ENCODE data around the gene KDM6A.
"Not testable (repeated sequence)": the region's sequence is repeated elsewhere in the genome, so short reads cannot be mapped to it uniquely, and the experiment has no call there.

Gene KDM6A

DNA sequence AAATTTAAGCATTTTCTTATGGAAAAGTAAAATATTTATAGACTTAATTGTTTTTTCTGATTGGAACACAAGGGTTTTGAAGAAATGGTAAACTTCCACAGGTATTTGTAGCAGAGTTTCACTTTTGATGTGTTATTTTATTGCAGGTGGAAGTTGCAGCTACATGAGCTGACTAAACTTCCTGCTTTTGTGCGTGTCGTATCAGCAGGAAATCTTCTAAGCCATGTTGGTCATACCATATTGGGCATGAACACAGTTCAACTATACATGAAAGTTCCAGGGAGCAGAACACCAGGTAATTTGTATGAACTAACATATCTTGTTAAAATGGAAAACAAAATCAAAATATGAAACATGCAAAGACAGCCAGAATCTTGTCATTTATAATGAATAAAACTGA lies 210.3 kb downstream of the KDM6A start:
- no peak for DNase-seq (ENCODE audit: low read depth)

DNA sequence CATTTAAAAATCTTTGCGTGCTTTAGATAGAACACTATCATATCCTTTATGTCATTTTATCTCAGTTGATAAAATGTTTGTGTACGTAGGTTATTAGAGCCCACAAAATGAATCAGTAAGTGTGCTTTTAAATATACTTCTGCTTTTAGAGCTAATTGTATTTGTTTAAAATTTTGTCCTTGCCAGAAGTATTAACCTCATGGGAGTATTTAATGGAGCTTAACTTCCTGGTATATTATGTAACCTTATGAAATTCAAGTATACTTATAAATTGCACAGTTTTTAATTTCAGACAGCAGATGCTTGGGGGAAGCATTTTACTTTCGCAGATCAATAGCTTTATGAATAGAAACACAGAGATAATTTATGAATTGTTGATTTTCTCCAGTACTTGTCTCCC lies 237.5 kb downstream of the KDM6A start:
- no peak for DNase-seq (ENCODE audit: low read depth)

DNA sequence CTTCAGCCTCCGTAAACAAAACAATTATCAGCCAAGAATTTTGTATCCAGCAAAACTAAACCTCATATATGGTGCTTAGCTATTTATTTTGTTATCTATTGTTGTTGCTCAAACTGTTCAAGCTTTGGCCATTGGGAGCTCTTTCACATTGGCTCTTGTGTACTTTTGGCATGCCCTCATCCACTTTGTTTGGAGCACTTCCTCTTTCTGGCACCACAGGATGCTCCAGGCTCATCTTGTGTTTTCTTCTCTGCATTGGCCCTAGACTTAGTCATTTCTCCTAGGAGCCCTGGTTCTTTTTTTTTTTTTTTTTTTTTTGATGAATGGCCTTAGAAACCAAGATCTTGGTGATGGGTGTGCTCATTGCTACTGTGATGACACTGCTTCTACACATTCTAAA lies 253.2 kb downstream of the KDM6A start:
- no peak for DNase-seq (ENCODE audit: low read depth)

DNA sequence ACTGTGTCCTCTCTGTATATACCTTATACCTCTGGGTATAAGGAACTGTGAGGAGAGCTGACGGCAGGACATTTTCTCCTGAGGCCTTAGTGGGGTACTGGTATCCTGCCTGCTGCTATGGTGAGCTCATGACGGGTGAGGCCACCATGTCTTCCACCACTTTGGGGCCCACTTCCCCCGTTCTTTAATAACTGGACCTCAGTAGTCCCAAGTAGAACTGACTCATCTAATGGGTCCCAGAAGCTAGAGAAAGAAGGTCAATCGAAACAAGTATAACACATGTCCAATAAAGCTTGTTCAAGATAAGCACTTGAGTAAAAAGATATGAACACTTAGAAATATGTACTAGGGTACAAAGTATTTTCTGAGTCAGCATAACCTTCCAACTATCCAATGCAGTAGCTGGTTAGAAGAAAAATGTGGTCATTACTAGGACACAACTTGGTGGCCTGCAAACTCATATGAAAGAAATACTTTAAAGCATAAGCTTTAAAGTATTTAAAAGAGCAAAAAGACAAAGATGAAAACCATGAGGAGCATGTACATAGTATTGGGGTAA lies 256.0 kb downstream of the KDM6A start:
- no peak for DNase-seq (ENCODE audit: low read depth)

DNA sequence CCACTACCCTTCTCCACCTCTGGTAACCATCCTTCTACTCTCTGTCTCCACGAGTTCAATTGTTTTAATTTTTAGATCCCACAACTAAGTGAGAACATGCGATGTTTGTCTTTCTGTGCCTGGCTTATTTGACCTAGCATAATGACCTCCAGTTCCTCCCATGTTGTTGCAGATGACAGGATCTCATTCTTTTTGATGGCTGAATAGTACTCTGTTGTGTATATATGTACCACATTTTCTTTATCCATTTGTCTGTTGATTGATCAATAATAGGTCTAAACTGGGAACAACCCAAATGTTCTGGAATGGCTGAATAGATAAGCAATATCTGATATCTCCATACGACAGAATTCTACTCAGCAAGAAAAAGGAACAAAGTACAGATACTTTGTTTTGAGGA lies 260.5 kb downstream of the KDM6A start:
- DNase-seq (ENCODE audit: low read depth) = no peak

DNA sequence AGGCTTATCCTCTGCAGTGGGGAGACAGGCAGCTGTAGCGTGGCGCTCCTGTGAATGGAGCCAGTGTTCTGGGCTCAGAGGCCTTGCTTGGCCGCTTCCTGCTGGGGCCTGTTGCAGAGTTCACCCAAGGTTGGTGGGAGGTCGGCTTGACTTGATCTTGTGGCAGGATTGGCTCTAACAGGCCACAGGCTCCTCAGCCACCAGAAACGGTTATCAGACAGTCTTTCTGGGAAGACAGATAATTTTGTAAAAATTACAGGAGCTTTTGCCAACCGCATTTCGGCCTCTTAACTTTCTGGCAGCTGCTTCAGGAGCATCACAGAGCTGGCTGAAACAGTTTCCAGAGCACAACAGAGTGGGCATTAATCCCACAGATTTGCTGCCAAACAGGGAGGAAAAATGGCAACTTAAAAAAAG lies 261.3 kb downstream of the KDM6A start:
- DNase-seq (ENCODE audit: low read depth) = no peak

DNA sequence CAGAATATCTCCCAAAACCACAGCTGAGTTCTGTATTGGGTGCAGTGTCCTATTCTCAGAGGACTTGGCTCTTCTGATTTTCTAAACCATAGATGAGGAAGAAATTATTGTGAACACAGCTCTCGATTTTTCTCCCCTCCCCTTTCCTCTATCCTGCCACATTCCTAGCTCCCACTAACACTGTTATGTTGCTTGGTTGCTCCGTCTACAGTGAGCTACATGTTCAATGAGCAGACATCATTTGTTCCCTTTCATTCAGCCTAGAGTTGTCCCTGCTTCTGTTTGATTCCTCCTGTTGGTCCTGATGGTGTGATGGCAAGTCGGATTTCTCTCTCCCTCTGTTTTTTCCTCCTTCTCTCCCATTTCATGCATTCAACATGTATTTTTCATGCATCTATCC lies 261.8 kb downstream of the KDM6A start:
- DNase-seq (ENCODE audit: low read depth) = no peak

DNA sequence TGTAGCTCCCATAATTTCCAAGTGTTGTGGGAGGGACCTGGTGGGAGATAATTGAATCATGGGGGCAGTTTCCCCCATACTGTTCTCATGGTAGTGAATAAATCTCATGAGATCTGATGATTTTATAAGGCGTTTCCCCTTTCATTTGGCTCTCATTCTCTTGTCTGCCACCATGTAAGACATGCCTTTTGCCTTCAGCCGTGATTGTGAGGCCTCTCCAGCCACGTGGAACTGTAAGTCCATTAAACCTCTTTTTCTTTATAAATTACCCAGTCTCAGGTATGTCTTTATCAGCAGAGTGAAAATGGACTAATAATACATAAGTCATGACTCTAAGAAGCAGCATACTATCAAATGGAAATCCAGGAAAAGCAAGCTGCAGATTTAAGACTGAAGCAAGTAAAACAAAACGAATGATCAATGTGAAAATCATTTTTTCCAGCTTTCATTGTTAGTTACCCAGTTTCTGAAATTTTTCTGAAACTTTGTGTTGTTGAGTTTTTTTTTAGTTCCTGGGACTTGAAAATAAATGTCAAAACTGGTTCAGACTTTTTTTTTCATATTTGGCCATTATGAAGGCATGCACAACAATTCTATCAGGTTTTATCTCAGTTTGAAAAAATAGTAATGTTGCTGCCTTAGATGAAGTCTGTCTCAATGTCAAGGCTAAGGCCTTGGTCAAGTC lies 262.5 kb downstream of the KDM6A start:
- DNase-seq (ENCODE audit: low read depth) = not testable (repeated sequence)

DNA sequence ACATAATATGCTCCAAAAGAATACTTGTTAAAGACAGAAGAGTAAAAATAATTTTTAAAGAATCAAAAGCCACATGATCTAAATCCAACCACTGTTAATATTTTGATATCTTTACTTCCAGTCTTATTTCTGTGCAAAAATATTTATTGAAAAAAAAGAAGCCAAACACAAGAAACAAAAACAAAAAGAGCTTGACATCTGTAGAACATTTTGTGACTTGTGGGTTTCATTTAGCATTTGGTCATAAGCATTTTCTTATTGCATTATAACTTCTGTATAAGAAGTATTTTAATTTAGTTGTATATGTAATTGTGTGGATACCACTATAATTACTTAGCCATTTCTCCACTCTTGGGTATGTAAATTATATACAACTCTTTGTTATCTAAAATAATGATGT lies 264.5 kb downstream of the KDM6A start:
- DNase-seq (ENCODE audit: low read depth) = no peak

DNA sequence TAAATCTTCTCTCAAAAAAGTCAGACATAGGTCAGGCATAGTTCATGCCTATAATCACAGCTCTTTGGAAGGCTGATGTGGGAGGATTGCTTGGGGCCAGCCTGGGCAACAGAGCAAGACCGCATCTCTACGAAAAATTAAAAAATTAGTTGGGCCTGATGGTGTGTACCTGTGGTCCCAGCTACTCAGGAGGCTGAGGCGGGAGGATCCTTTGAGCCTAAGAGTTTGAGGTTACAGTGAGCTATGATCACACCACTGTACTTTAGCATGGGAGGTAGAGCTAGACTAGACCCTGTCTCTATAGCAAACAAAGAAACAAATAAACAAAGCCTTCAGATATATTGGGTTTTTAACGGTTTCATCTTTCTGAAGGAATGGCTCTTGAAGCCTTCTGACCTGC lies 265.5 kb downstream of the KDM6A start:
- DNase-seq (ENCODE audit: low read depth) = no peak

DNA sequence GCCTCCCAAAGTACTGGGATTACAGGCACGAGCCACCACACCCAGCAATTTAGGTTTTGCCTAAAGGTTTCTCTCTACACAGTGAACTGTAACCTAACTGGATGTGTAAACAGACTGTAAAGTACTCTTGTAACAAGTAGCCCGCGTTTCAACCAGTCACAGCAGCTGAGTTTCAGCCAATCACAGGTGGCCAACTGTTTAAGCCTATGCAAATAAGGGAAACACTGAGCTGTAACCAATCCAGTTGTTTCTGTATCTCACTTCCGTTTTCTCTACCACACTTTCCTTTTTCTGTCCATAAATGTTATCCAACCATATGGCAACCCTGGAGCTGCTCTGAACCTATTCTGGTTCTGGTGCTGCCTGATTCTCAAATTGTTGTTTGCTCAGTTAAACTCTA lies 267.8 kb downstream of the KDM6A start:
- DNase-seq (ENCODE audit: low read depth) = no peak

DNA sequence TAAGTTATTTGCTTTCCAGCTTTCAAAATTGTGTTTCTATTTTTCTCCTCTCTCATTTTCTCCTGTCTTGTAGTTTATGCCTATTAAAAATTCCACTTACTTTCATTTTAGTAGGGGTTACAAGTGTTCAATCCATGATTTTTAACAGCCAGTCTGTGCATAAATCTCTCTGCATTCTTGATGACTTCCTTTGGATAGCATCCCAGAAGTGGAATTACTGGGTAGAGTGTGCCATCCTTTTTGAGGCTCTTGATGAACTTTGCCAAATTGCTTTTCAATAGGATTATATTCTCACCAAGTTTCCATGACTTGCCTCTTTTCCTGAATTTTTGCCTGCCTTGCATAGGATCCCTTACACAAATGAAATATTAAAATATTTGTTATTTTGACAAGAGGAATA lies 269.2 kb downstream of the KDM6A start:
- no peak for DNase-seq (ENCODE audit: low read depth)

DNA sequence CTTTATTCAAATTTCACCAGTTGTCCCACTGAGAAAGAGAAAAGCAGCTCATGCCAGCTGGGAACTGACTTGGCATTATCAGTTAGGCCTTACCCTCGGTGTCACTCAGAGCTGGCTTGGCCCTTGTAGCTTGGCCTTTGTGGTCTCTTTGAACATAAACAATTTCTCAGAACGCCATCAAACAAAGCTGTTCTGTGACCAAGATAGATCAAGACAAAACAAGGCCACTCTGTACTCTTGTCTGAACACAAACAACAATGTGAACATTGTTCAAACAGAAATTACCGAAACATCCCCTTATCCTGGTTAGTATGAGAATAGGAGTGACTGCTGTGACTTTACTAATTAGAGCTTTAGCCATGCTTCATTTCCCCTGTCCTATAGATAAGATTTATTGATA lies 270.5 kb downstream of the KDM6A start:
- no peak for DNase-seq (ENCODE audit: low read depth)

DNA sequence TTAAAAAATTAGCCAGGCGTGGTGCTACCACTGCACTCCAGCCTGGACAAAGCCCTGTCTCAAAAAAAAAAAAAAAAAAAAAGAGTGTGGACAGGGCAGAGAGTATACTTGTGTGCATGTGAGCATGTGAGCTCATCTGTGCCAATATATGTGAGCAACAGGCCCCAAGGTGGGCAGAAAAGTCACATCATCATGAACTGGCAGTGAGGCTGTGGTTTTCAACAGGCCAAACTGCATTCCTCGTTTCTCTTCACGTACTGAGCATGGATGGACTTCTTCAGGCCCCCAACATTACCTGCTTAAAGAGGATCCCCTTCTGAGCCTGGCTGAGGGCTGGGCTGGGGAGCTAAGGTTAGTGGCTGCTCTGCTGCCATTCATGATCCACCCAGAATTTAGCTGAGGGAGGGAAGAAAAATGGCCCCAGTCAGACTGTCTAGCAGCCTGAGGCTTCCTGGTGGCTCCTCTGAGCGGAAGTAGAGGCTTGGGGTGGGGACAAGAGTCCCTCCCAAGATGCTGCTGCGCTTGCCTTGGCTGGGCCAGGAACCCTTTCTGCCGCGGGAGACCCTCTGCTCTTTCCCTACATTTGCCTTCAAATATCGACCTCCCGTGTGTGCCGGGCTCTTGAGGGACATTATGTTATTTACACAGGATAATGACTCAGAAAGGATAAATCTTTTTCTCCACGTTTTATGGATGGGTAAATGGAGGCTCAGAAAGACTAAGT lies 272.7 kb downstream of the KDM6A start:
- DNase-seq (ENCODE audit: low read depth) = no peak

DNA sequence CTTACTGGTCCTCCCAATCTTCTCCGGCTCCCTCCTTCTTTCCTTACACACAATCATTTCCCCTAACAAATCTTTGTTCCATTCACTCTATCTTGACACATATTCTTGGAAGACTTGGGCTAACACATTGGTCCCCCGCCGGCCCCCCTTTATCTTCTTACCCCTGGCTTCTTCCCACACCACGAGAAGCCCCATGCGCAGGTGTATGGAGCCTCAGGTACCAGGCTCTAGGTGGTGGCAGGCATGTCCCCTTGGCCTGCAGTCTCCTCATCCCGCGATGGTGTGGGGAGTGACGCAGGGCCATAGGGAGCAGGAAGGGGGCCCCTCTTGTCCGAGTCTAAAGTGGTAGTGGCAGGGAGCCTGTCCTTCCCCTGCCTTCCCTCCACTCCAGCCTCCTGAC lies 277.8 kb downstream of the KDM6A start:
- no peak for DNase-seq (ENCODE audit: low read depth)

DNA sequence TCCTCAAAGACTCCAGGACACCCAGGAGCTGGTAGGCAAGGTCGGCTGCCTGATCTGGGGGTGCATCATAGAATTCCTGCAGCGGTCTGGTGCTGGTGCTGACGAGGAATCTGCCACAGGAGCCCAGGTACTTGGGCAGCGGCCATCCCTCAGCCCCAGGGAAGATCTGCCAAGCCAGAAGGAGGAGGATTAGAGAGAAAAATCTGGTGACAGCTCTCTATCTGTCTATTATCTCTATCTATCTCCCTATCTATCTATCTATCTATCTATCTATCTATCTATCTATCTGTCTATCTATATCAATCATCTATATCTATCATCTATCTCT lies 281.0 kb downstream of the KDM6A start:
- DNase-seq (ENCODE audit: low read depth) = no peak

DNA sequence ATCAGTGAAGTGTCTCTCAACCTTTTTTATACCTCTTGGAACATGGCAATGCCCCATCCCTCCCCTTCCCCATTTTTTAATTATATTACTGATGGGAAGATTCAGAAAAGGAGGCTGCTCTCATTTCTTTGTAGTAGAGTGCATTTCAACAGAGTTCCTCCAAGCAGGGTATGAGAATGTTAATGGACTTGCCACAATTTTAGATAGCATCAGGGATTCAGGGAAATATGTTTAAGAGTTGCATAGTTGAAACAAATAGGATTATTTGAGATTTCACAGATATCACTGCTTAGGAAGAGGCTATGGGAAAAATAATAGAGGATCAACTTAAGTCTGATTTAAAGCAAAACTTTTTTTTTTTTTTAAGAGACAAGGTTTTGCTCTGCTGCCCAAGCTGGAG lies 281.5 kb downstream of the KDM6A start:
- DNase-seq (ENCODE audit: low read depth) = no peak

DNA sequence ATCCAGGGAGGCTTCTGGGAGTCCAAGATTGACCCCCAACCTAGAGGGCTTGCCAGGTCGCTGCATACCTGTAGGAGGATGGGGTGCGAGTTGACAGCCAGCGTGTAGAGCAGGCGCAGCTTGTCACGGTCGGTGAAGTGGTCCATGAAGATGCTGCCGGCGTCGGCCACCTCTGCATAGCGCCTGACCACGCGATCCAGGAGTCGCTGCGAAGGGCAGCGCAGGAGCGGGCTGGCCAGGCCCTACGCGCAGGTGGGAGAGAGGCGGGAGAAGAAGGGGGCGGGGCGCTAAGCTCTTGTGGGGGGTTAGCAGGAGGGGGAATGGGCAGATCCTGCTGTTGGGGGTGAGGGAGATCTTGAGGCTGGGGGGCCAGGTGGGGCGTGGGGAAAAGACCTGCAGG lies 284.7 kb downstream of the KDM6A start:
- DNase-seq (ENCODE audit: low read depth) = no peak

Data from ELR (cell line).